Calu3 (cell line): Measurements from ENCODE around the gene NTM. TPM values are rescaled to one million over a fixed set of nuclear protein-coding genes. Genes with fewer than 3 reads are reported as not detected.

ENCODE experiments used
- BruUV-seq: library from RNA; stranded (reverse); fragments of 400-500 nt; replicated peaks from 2 replicates; lab custom pipeline; 2021; lab: Mats Ljungman, UMichigan
- CTCF ChIA-PET: fragments of 300-600 bp; sonication (Branson Sonifier 250); formaldehyde crosslinking; loops from one replicate; lab custom pipeline; 2022; ENCODE audit warnings: antibody characterized with exemption; lab: Charles Lee
- DNase-seq: peaks from one replicate; pipeline ENCODE4 v3.0.0; 2022
- H3K27ac Mint-ChIP-seq: one replicate; pipeline ENCODE4 v1.8.0; 2022; ENCODE audit warnings: mixed read lengths; ENCODE audit not compliant: unreplicated experiment
- H3K27me3 Mint-ChIP-seq: one replicate; pipeline ENCODE4 v1.8.0; 2022; ENCODE audit warnings: mixed read lengths; ENCODE audit not compliant: unreplicated experiment
- H3K36me3 Mint-ChIP-seq: one replicate; pipeline ENCODE4 v1.8.0; 2022; ENCODE audit warnings: mild to moderate bottlenecking, moderate library complexity, mixed read lengths; ENCODE audit not compliant: insufficient read depth, unreplicated experiment
- H3K4me1 Mint-ChIP-seq: one replicate; pipeline ENCODE4 v1.8.0; 2022; ENCODE audit warnings: mild to moderate bottlenecking, low read depth, mixed read lengths; ENCODE audit not compliant: unreplicated experiment
- H3K4me3 Mint-ChIP-seq: one replicate; pipeline ENCODE4 v1.8.0; 2022; ENCODE audit warnings: mild to moderate bottlenecking, low read depth, moderate library complexity, mixed read lengths; ENCODE audit not compliant: unreplicated experiment
- H3K9me3 Mint-ChIP-seq: one replicate; pipeline ENCODE4 v1.8.0; 2022; ENCODE audit warnings: low read depth, mixed read lengths; ENCODE audit not compliant: unreplicated experiment
- CTCF ChIP-seq: fragments of 200-600 bp; IDR thresholded peaks from one replicate; pipeline ENCODE4 v1.8.0; 2022; ENCODE audit warnings: antibody characterized with exemption; ENCODE audit not compliant: unreplicated experiment
- intact Hi-C: fragments of 100-400 bp; cut with micrococcal nuclease; formaldehyde crosslinking; loops from one replicate; pipeline ENCODE4 v1.10.0; 2022; ENCODE audit not compliant: unreplicated experiment
- total RNA-seq: library from RNA; stranded (reverse); gene quantifications from 2 replicates; pipeline ENCODE4 v1.2.3, GENCODE V29; 2022

NTM gene
- total RNA-seq, 1 experiment from 2014 or later, result not detected

DNA sequence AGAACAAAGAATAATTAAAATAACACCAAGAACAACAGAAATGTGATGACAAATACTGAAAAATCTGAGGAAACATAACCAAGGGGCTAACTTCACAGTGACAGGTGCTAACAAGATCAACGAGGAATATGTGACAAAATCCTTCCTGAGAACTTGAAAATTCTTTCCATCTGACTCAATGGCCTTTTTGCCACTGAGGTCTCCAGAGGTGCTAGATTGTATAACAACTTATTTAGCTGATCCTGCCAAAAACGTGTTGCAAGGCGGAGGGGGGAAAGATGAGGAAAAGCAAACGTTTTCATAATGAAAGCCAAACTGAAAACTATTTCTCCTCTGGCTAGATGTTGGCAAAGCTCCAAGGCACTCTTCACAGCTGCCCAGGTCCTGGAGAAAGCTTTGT is 364.5 kb downstream of the NTM start:
- BruUV-seq, result no TSS peak
- DNase-seq, result no peak
- H3K9me3 Mint-ChIP-seq, result peaks cover 20% of the 10 kb centered on the region
- TF ChIP-seq CTCF, result no peak
- no peak overlapping the region for H3K27ac Mint-ChIP-seq
- CTCF ChIA-PET, result no interaction called here
- H3K4me3 Mint-ChIP-seq, result no peak overlapping the region
- intact Hi-C loops, result no loop called here
- no peaks in the 10 kb centered on the region for H3K36me3 Mint-ChIP-seq
- no peaks in the 10 kb centered on the region for H3K27me3 Mint-ChIP-seq
- H3K4me1 Mint-ChIP-seq, result no peaks in the 10 kb centered on the region

DNA sequence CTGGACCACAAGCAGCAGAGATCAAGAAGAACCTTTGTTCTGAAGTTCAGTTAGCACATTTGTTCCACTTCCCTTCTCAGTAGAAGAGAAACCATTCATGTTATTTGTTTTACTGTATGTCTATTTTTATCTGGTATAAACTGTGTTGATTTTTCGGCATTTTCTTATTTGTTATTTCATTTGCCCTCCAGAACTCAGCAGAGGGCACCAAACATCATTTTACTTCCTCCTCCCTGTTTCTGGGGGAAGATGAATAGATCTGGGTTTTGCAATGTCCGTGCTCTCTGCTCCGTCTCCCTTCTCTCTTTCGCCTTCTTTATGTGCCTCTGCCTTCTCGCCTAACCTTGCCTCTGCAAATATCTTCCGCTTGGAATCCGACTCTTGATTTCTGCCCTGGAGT is 366.9 kb downstream of the NTM start:
- Mint-ChIP-seq H3K4me1 (no peaks in the 10 kb centered on the region), H3K27me3 (no peaks in the 10 kb centered on the region), H3K36me3 (no peaks in the 10 kb centered on the region), H3K27ac (no peak overlapping the region), H3K4me3 (no peak overlapping the region), H3K9me3 (peaks cover 17% of the 10 kb centered on the region)
- BruUV-seq, result no TSS peak
- no peak for TF ChIP-seq CTCF
- CTCF ChIA-PET, result no interaction called here
- no peak for DNase-seq
- intact Hi-C loops, result no loop called here

DNA sequence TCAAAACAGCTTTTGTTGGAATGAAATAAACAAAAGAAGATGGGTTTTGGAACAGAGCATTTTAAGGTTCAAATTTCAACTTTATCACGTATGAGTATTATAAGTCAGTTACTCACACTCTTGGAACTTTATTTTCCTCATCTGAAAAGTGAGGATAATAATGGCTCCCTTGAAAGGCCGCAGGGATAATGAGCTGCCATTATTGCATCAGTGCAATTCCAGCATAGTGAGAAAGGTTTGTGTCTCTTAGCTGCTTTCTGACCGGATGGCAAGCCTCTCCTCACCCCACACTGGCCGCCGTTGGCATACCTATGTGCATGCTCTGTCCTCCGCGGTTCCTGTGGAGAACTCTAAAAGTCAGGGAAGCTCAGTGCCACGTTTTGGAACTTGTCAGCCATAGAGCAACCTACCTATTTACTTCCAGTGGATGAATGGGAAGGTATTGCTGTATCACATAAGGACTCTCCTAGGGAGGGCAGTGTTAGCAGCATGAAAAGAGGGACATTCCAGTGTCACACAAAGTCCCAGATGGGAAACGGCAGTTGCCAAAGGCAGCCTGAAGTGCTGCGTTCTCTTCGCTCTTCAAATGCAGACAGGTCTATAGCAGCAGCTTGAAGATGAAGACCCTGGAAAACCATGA is 368.9 kb downstream of the NTM start:
- no TSS peak for BruUV-seq
- CTCF ChIA-PET, result no interaction called here
- Mint-ChIP-seq H3K36me3 (no peaks in the 10 kb centered on the region), H3K4me3 (no peak overlapping the region), H3K27me3 (no peaks in the 10 kb centered on the region), H3K27ac (no peak overlapping the region), H3K4me1 (no peaks in the 10 kb centered on the region), H3K9me3 (peaks cover 12% of the 10 kb centered on the region)
- intact Hi-C loops, result no loop called here
- TF ChIP-seq CTCF, result no peak
- no peak for DNase-seq

DNA sequence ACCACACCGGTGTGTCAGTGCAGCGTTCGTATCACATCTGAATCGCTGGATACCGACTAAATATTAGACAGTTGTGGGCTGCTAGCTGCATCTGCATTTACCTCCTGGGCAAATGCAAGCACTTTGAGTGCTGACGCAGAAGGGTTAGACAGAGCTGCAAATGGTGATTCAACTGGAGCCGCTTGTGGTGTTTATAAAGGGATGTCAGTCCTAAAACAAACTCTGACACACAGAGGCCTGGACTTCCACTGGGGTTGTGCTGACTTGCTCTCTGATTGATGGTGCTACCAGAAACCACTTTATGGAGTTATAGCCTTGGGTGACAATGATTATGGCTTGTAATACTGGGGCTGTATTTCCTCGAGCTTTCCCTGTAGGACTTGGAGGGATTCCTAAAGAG is 374.4 kb downstream of the NTM start:
- BruUV-seq, result no TSS peak

More for the DNA sequence above, 374.4 kb downstream of the NTM start:
- H3K36me3 Mint-ChIP-seq, result no peaks in the 10 kb centered on the region
- intact Hi-C loops, result loop anchor here (5.0 kb wide), 1 partner anchor 1197 kb away; no protein-coding TSS in a partner anchor
- H3K27me3 Mint-ChIP-seq, result no peaks in the 10 kb centered on the region
- TF ChIP-seq CTCF, result no peak
- no peak for DNase-seq
- no peak overlapping the region for H3K27ac Mint-ChIP-seq
- peaks cover 3% of the 10 kb centered on the region for H3K9me3 Mint-ChIP-seq
- H3K4me3 Mint-ChIP-seq, result no peak overlapping the region
- no peaks in the 10 kb centered on the region for H3K4me1 Mint-ChIP-seq
- CTCF ChIA-PET, result no interaction called here
